Measurements from ENCODE around the gene OR8D4.
"Not testable (repeated sequence)": the region's sequence is repeated elsewhere in the genome, so short reads cannot be mapped to it uniquely, and the experiment has no call there.

Gene OR8D4

GRCh38 chr11:123901867-123902266 lies at the start of gene OR8D4:
Gene OR8D4 (plus strand): TSS chr11:123902167. CDS start chr11:123906432, 4,265 bp downstream.
- TF ChIP-seq CTCF (IDR thresholded peaks at IDR 0.05; ENCODE audit: low read depth, low read length), result no peak
- no peak within 1 kb of the TSS for H3K4me3 ChIP-seq (ENCODE audit: low read depth, low read length)

- no peak for TF ChIP-seq CTCF (IDR thresholded peaks at IDR 0.05; ENCODE audit: low read depth, low read length)
- no peak overlapping the region for H3K4me3 ChIP-seq (ENCODE audit: low read depth, low read length)
Observed at GRCh38 chr11:123852321-123852720, 49.6 kb upstream of the OR8D4 start.

DNA sequence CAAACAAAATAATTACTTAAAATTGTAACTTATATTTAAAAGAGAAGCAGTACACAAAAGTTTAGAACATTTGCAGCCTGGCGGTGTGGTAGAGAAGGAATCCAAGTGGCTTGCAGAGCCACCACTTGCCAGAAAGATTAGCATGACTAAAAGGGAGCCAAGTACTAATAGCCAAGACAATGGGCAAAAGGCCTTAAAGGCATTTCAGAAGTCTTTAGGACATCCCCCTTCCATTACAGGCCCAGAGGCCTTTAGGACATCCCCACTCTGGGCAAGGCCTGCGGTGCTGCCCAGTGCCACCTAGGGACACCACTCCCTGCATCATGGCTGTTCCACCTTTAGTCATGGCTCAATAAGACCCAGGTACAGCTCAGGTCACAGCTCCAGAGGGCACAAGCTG lies 48.9 kb upstream of the OR8D4 start:
- H3K4me3 ChIP-seq (ENCODE audit: low read depth, low read length), result no peak overlapping the region
- TF ChIP-seq CTCF (IDR thresholded peaks at IDR 0.05; ENCODE audit: low read depth, low read length), result no peak

DNA sequence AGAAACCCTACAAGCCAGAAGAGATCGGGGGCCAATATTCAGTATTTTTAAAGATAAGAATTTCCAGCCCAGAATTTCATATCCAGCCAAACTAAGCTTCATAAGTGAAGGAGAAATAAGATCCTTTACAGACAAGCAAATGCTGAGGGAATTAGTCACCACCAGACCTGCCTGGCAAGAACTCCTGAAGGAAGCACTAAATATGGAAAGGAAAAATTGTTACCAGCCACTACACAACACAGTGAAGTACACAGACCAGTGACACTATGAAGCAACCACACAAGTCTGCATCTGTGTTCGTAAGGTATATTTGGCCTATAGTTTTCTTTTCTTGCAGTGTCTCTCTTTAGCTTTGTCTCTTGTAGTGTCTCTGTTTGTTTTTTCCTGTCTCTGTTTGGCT lies 45.5 kb upstream of the OR8D4 start:
- H3K4me3 ChIP-seq (ENCODE audit: low read depth, low read length), result no peak overlapping the region
- TF ChIP-seq CTCF (IDR thresholded peaks at IDR 0.05; ENCODE audit: low read depth, low read length), result no peak

GRCh38 chr11:123859731-123860130 lies 42.2 kb upstream of the OR8D4 start:
- TF ChIP-seq CTCF (IDR thresholded peaks at IDR 0.05; ENCODE audit: low read depth, low read length), result no peak
- no peak overlapping the region for H3K4me3 ChIP-seq (ENCODE audit: low read depth, low read length)

- not testable (repeated sequence) for H3K4me3 ChIP-seq (ENCODE audit: low read depth, low read length)
Observed at GRCh38 chr11:123865293-123865692, 36.7 kb upstream of the OR8D4 start.

DNA sequence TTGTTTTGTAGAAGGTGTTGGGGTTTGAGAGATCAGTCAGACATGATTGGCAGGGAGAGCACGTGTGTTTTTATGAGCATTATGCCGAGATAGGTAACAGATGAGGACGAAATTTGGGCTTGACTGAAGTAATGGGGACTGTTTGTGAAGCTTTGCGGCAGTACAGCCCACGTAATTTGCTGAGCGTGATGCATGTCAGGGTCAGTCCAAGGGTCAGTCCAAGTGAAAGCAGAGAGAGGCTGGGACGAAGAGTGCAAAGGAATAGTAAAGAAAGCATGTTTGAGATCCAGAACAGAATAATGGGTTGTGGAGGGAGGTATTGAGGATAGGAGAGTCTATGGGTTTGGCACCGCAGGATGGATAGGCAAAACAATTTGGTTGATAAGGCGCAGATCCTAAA lies 34.2 kb upstream of the OR8D4 start:
- not testable (repeated sequence) for H3K4me3 ChIP-seq (ENCODE audit: low read depth, low read length)

DNA sequence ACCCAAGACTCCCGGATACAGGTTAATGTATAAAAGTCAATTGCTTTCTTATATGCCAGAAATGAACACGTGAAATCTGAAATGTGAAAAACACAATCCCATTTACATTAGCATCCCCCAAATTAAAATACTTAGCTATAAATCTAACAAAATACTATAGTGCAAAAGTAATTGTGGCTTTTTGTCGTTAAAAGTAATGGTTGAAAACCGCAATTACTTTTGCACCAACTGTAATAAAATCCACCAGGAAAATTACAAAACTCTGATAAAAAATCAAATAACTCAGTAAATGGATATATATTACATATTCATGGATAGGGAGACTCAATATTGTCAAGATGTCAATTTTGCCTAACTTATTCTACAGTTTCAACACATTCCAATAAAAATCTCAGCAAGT lies 21.1 kb upstream of the OR8D4 start:
- no peak for TF ChIP-seq CTCF (IDR thresholded peaks at IDR 0.05; ENCODE audit: low read depth, low read length)

DNA sequence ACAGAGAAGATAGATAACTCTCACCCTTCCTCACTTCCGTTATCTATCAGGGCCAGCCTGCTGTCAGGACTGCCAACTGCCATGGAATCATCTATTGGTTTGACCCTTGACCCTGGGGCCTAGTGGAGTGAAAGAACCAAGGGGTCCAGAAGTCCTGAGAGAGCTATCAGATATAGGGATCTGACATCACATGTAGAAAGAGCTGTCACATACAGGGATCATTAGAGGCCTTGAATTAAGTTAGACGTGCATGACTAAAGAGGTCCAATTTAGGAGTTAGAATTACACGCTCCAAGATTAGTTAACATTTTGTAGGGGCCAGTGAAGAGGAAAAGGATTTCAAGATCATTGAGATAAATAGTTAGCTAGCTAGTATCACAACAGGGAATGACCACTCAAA lies 16.4 kb upstream of the OR8D4 start, which contains the start of gene TMEM225:
Gene TMEM225, minus strand, starts transcription at position 101 of the 400 bp plus-strand sequence. CDS start 245 bp downstream, outside the sequence.
- H3K4me3 ChIP-seq (ENCODE audit: low read depth, low read length), result no peak within 1 kb of the TSS
- no peak for TF ChIP-seq CTCF (IDR thresholded peaks at IDR 0.05; ENCODE audit: low read depth, low read length)

More for the DNA sequence above, 21.1 kb upstream of the OR8D4 start:
- no peak overlapping the region for H3K4me3 ChIP-seq (ENCODE audit: low read depth, low read length)
